OCI-LY7 (cell line): ENCODE data around the gene ATP6V1C2. TPM values are rescaled to one million over a fixed set of nuclear protein-coding genes. Genes with fewer than 3 reads are reported as not detected.
A peak's percentile ranks its signal among the peaks of the same experiment; 100 is the strongest.

Source experiments
- BruUV-seq: library from RNA; stranded (reverse); fragments of 400-500 nt; replicated peaks from 2 replicates; lab custom pipeline; 2021; lab: Mats Ljungman, UMichigan
- CTCF ChIA-PET: fragments of 300-600 bp; sonication (Branson Sonifier 250); formaldehyde crosslinking; loops from one replicate; lab custom pipeline; 2022; ENCODE audit warnings: antibody characterized with exemption; ENCODE audit not compliant: unreplicated experiment; lab: Charles Lee
- POLR2A ChIA-PET: fragments of 300-600 bp; sonication (Branson Sonifier 250); formaldehyde crosslinking; loops from one replicate; lab custom pipeline; 2022; ENCODE audit warnings: antibody characterized with exemption; lab: Charles Lee
- DNase-seq: peaks from one replicate; pipeline ENCODE4 v3.0.0-alpha.2; 2015; ENCODE audit warnings: low spot score
- H2AFZ ChIP-seq: fragments of 200-600 bp; sonication (generic), shearing (Covaris generic); 2 replicates; pipeline ENCODE4 v1.6.1; 2014; ENCODE audit warnings: mild to moderate bottlenecking, antibody characterized with exemption, low read length, moderate library complexity
- H3K27ac ChIP-seq: fragments of 200-600 bp; sonication (generic); 2 replicates; pipeline ENCODE4 v1.5.1; 2014; ENCODE audit warnings: mixed run types, low read depth, mild to moderate bottlenecking, moderate library complexity, low read length, inconsistent platforms; ENCODE audit not compliant: poor library complexity, severe bottlenecking
- H3K36me3 ChIP-seq: fragments of 200-600 bp; sonication (generic); 2 replicates; pipeline ENCODE4 v1.6.1; 2014; ENCODE audit warnings: mild to moderate bottlenecking, antibody characterized with exemption, low read length, moderate library complexity, mixed read lengths; ENCODE audit not compliant: insufficient read depth
- H3K4me1 ChIP-seq: fragments of 200-600 bp; sonication (generic); 2 replicates; pipeline ENCODE4 v1.5.1; 2014; ENCODE audit warnings: mild to moderate bottlenecking, low read length; ENCODE audit not compliant: insufficient read depth, poor library complexity, severe bottlenecking
- H3K4me2 ChIP-seq: fragments of 200-600 bp; sonication (generic); 2 replicates; pipeline ENCODE4 v1.6.1; 2014; ENCODE audit warnings: mild to moderate bottlenecking, low read length
- H3K4me3 ChIP-seq: fragments of 200-600 bp; sonication (generic); 2 replicates; pipeline ENCODE4 v1.5.1; 2014; ENCODE audit warnings: mild to moderate bottlenecking, low read depth, low read length; ENCODE audit not compliant: poor library complexity, severe bottlenecking
- H3K79me2 ChIP-seq: fragments of 200-600 bp; sonication (generic); 2 replicates; pipeline ENCODE4 v1.6.1; 2016; ENCODE audit warnings: low read depth, mild to moderate bottlenecking, low read length, moderate library complexity, mixed read lengths; ENCODE audit not compliant: insufficient read depth
- H3K9me2 ChIP-seq: fragments of 200-600 bp; sonication (generic); 2 replicates; pipeline ENCODE4 v1.6.1; 2016; ENCODE audit warnings: mild to moderate bottlenecking, low read length, mixed read lengths; ENCODE audit not compliant: insufficient read depth
- H3K9me3 ChIP-seq: fragments of 200-600 bp; sonication (generic); 2 replicates; pipeline ENCODE4 v1.6.1; 2014; ENCODE audit warnings: mild to moderate bottlenecking, mixed run types, low read length, mixed read lengths
- H4K20me1 ChIP-seq: fragments of 200-600 bp; sonication (generic); 2 replicates; pipeline ENCODE4 v1.6.1; 2014; ENCODE audit warnings: mild to moderate bottlenecking, antibody characterized with exemption, low read length, moderate library complexity, mixed read lengths; ENCODE audit not compliant: insufficient read depth
- CTCF ChIP-seq: fragments of 200-600 bp; sonication (generic); conservative IDR thresholded peaks from 2 replicates; pipeline ENCODE4 v1.5.1; 2014; ENCODE audit warnings: mild to moderate bottlenecking, antibody characterized with exemption, low read length, moderate library complexity, mixed read lengths
- EZH2phosphoT487 ChIP-seq: fragments of 200-600 bp; sonication (generic); IDR thresholded peaks from 2 replicates; pipeline ENCODE4 v1.6.1; 2018; ENCODE audit warnings: low read depth, borderline replicate concordance, mild to moderate bottlenecking, mixed run types, antibody characterized with exemption, low read length, moderate library complexity, mixed read lengths
- intact Hi-C: fragments of 100-400 bp; cut with micrococcal nuclease; formaldehyde crosslinking; loops from one replicate; pipeline ENCODE4 v1.10.0; 2022; ENCODE audit not compliant: unreplicated experiment
- total RNA-seq, 2 experiments: library from RNA; depleted of rRNA in 1 of 2; stranded (reverse); fragments of >200 nt in 1 of 2; shearing (Covaris generic) in 1 of 2; gene quantifications; 2 replicates each; pipeline ENCODE4 v1.2.3, GENCODE V29; 2014 to 2022

Gene ATP6V1C2
- total RNA-seq, 2 experiments from 2014 or later: 0.13 TPM; not detected in 1

- Histone ChIP-seq H3K27ac (no peak overlapping the region), H3K36me3 (peaks cover 92% of the 10 kb centered on the region), H3K9me3 (no peaks in the 10 kb centered on the region), H3K4me1 (no peaks in the 10 kb centered on the region), H3K79me2 (peaks cover 36% of the 10 kb centered on the region), H2AFZ (no peak overlapping the region), H3K4me2 (no peak overlapping the region), H3K4me3 (no peak overlapping the region), H3K9me2 (no peaks in the 10 kb centered on the region), H4K20me1 (peaks cover 8% of the 10 kb centered on the region; the same call in 1 of the 2 replicates)
- intact Hi-C loops: no loop called here
- ChIA-PET POLR2A (no interaction called here), CTCF (no interaction called here)
- no TSS peak for BruUV-seq
- TF ChIP-seq EZH2phosphoT487: no peak
- TF ChIP-seq CTCF: no peak
- DNase-seq: no peak
Observed at GRCh38 chr2:10796703-10797102, 75.3 kb downstream of the ATP6V1C2 start.

- H3K4me1 ChIP-seq: no peaks in the 10 kb centered on the region
- H3K79me2 ChIP-seq: peaks cover 57% of the 10 kb centered on the region
- CTCF ChIA-PET: no interaction called here
- no peak overlapping the region for H3K4me3 ChIP-seq
- no TSS peak for BruUV-seq
- H3K9me2 ChIP-seq: no peaks in the 10 kb centered on the region
- H3K9me3 ChIP-seq: no peaks in the 10 kb centered on the region
- peaks cover 86% of the 10 kb centered on the region for H3K36me3 ChIP-seq
- POLR2A ChIA-PET: interaction anchor here (0.6 to 1.7 kb wide), 4 partner anchors 8 to 344 kb away, joined by 3 to 4 read pairs (median 3); no protein-coding TSS in a partner anchor
- intact Hi-C loops: no loop called here
- no peak for DNase-seq
- H3K4me2 ChIP-seq: no peak overlapping the region
- TF ChIP-seq CTCF: peak; percentile 70
- TF ChIP-seq EZH2phosphoT487: no peak
- no peak overlapping the region for H3K27ac ChIP-seq
- peaks cover 18% of the 10 kb centered on the region; the same call in 1 of the 2 replicates for H4K20me1 ChIP-seq
- no peak overlapping the region for H2AFZ ChIP-seq
Observed at GRCh38 chr2:10798783-10799182, 77.4 kb downstream of the ATP6V1C2 start.

DNA sequence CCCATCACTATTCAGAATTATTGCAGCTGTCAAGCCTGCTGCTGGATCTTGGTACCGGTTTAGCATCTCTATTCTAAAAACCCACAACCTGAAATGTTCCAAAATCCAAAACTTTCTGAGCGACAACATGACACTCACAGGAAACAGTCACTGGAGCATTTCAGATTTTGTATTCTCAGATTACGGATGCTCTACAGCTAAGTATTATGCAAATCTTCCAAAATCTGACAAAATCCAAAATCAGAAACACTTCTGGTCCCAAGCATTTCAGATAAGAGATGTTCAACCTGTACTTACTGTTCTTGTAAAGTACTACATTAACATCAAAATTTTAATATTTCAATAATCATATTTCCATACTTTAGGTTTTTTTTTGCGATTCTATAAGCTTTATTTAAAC lies 78.7 kb downstream of the ATP6V1C2 start:
- BruUV-seq: no TSS peak

More for the DNA sequence above, 78.7 kb downstream of the ATP6V1C2 start:
- peaks cover 62% of the 10 kb centered on the region for H3K79me2 ChIP-seq
- ChIA-PET CTCF (no interaction called here), POLR2A (interaction anchor here (0.6 to 1.7 kb wide), 4 partner anchors 9 to 122 kb away, joined by 3 to 5 read pairs (median 4); no protein-coding TSS in a partner anchor)
- no peak overlapping the region for H2AFZ ChIP-seq
- H3K4me2 ChIP-seq: no peak overlapping the region
- intact Hi-C loops: no loop called here
- no peaks in the 10 kb centered on the region for H3K9me3 ChIP-seq
- no peak overlapping the region for H3K4me3 ChIP-seq
- TF ChIP-seq CTCF (no peak), EZH2phosphoT487 (no peak)
- H3K36me3 ChIP-seq: peaks cover 81% of the 10 kb centered on the region
- H4K20me1 ChIP-seq: peaks cover 18% of the 10 kb centered on the region; the same call in 1 of the 2 replicates
- no peak overlapping the region for H3K27ac ChIP-seq
- DNase-seq: no peak
- no peaks in the 10 kb centered on the region for H3K4me1 ChIP-seq
- no peaks in the 10 kb centered on the region for H3K9me2 ChIP-seq
